ENCODE measurements around the gene TRIM65. TPM values are rescaled to one million over a fixed set of nuclear protein-coding genes. Genes with fewer than 3 reads are reported as not detected.

The TRIM65 gene
- total RNA-seq, 2 experiments from 2014 or later, result 54.2 to 60.4 TPM

Other genes starting within 250 kb of the TRIM65 start
- 90.0 and 91.9 TPM in 2 replicates for gene RECQL5, start 229.8 kb downstream of the TRIM65 start, total RNA-seq (2014; rRNA removed; shearing (Covaris generic))
- gene RECQL5, start 229.8 kb downstream of the TRIM65 start, total RNA-seq (2022), result 133 and 139 TPM in 2 replicates
- gene SAP30BP, start 229.6 kb downstream of the TRIM65 start, total RNA-seq (2014; rRNA removed; shearing (Covaris generic)), result 122 and 127 TPM in 2 replicates
- 180 and 187 TPM in 2 replicates for gene SAP30BP, start 229.6 kb downstream of the TRIM65 start, total RNA-seq (2022)
- 0.66 and 2.0 TPM in 2 replicates for gene ITGB4, start 175.5 kb downstream of the TRIM65 start, total RNA-seq (2014; rRNA removed; shearing (Covaris generic))
- gene ITGB4, start 175.5 kb downstream of the TRIM65 start, total RNA-seq (2022), result 1.9 and 3.9 TPM in 2 replicates
- 88.2 and 99.4 TPM in 2 replicates for gene GALK1, start 131.8 kb downstream of the TRIM65 start, total RNA-seq (2014; rRNA removed; shearing (Covaris generic))
- 74.8 and 76.5 TPM in 2 replicates for gene GALK1, start 131.8 kb downstream of the TRIM65 start, total RNA-seq (2022)
- gene UNK, start 112.1 kb downstream of the TRIM65 start, total RNA-seq (2014; rRNA removed; shearing (Covaris generic)), result 41.5 and 44.0 TPM in 2 replicates
- gene UNK, start 112.1 kb downstream of the TRIM65 start, total RNA-seq (2022), result 67.6 and 77.3 TPM in 2 replicates
- gene UNC13D, start 52.5 kb downstream of the TRIM65 start, total RNA-seq (2014; rRNA removed; shearing (Covaris generic)), result 7.1 and 8.0 TPM in 2 replicates
- 12.2 and 17.8 TPM in 2 replicates for gene UNC13D, start 52.5 kb downstream of the TRIM65 start, total RNA-seq (2022)
- 24.1 and 29.9 TPM in 2 replicates for gene WBP2, start 41.6 kb downstream of the TRIM65 start, total RNA-seq (2014; rRNA removed; shearing (Covaris generic))
- gene WBP2, start 41.6 kb downstream of the TRIM65 start, total RNA-seq (2022), result 117 and 123 TPM in 2 replicates
- gene TRIM47, start 18.4 kb downstream of the TRIM65 start, total RNA-seq (2014; rRNA removed; shearing (Covaris generic)), result 32.7 and 41.9 TPM in 2 replicates
- gene TRIM47, start 18.4 kb downstream of the TRIM65 start, total RNA-seq (2022), result 21.6 and 25.9 TPM in 2 replicates
- gene MRPL38, start 7.9 kb upstream of the TRIM65 start, total RNA-seq (2014; rRNA removed; shearing (Covaris generic)), result 91.9 and 112 TPM in 2 replicates
- 175 and 198 TPM in 2 replicates for gene MRPL38, start 7.9 kb upstream of the TRIM65 start, total RNA-seq (2022)
- gene FBF1, start 44.1 kb upstream of the TRIM65 start, total RNA-seq (2014; rRNA removed; shearing (Covaris generic)), result 34.6 and 38.7 TPM in 2 replicates
- gene FBF1, start 44.1 kb upstream of the TRIM65 start, total RNA-seq (2022), result 47.8 and 47.9 TPM in 2 replicates
- gene ACOX1, start 82.2 kb upstream of the TRIM65 start, total RNA-seq (2014; rRNA removed; shearing (Covaris generic)), result 12.3 and 22.6 TPM in 2 replicates
- gene ACOX1, start 82.2 kb upstream of the TRIM65 start, total RNA-seq (2022), result 30.2 and 34.6 TPM in 2 replicates
- gene TEN1, start 82.3 kb upstream of the TRIM65 start, total RNA-seq (2014; rRNA removed; shearing (Covaris generic)), result 17.6 and 22.5 TPM in 2 replicates
- 18.2 and 22.5 TPM in 2 replicates for gene TEN1, start 82.3 kb upstream of the TRIM65 start, total RNA-seq (2022)
- gene CDK3, start 103.9 kb upstream of the TRIM65 start, total RNA-seq (2014; rRNA removed; shearing (Covaris generic)), result 7.3 and 15.9 TPM in 2 replicates
- gene CDK3, start 103.9 kb upstream of the TRIM65 start, total RNA-seq (2022), result 12.8 and 17.2 TPM in 2 replicates
- gene EVPL, start 130.4 kb upstream of the TRIM65 start, total RNA-seq (2014; rRNA removed; shearing (Covaris generic)), result 5.6 and 9.9 TPM in 2 replicates
- 5.1 and 6.9 TPM in 2 replicates for gene EVPL, start 130.4 kb upstream of the TRIM65 start, total RNA-seq (2022)
- 53.5 and 54.0 TPM in 2 replicates for gene SRP68, start 175.6 kb upstream of the TRIM65 start, total RNA-seq (2014; rRNA removed; shearing (Covaris generic))
- 199 and 200 TPM in 2 replicates for gene SRP68, start 175.6 kb upstream of the TRIM65 start, total RNA-seq (2022)
- gene GALR2, start 177.8 kb upstream of the TRIM65 start, total RNA-seq (2014; rRNA removed; shearing (Covaris generic)), result not detected in 2 replicates
- gene GALR2, start 177.8 kb upstream of the TRIM65 start, total RNA-seq (2022), result 0.63 TPM in 1 of 2 replicates, not detected in the other
- gene ZACN, start 182.2 kb upstream of the TRIM65 start, total RNA-seq (2014; rRNA removed; shearing (Covaris generic)), result 0.76 TPM in 1 of 2 replicates, not detected in the other
- gene ZACN, start 182.2 kb upstream of the TRIM65 start, total RNA-seq (2022), result 0.33 and 1.2 TPM in 2 replicates
- 118 and 122 TPM in 2 replicates for gene EXOC7, start 206.8 kb upstream of the TRIM65 start, total RNA-seq (2014; rRNA removed; shearing (Covaris generic))
- gene EXOC7, start 206.8 kb upstream of the TRIM65 start, total RNA-seq (2022), result 173 and 175 TPM in 2 replicates
- not detected in 2 replicates for gene FOXJ1, start 244.3 kb upstream of the TRIM65 start, total RNA-seq (2014; rRNA removed; shearing (Covaris generic))
- not detected in 2 replicates for gene FOXJ1, start 244.3 kb upstream of the TRIM65 start, total RNA-seq (2022)